AG10803 (cell line): ENCODE results near the gene NDUFC1.

Experiments
- DNase-seq: peaks from one replicate; pipeline ENCODE4 v3.0.0; 2010; ENCODE audit warnings: low read depth
- H3K4me3 ChIP-seq: 2 replicates; pipeline ENCODE4 v1.5.1; 2011; ENCODE audit warnings: mild to moderate bottlenecking, low read length, control low read depth
- CTCF ChIP-seq: conservative IDR thresholded peaks from 2 replicates; pipeline ENCODE4 v1.5.1; 2011; ENCODE audit warnings: mild to moderate bottlenecking, low read length, control low read depth, inconsistent platforms

Gene NDUFC1

GRCh38 chr4:139245590-139245989 lies 56.7 kb downstream of the NDUFC1 start:
- no peak for TF ChIP-seq CTCF
- peak; percentile 70 for DNase-seq
- H3K4me3 ChIP-seq: no peak overlapping the region

DNA sequence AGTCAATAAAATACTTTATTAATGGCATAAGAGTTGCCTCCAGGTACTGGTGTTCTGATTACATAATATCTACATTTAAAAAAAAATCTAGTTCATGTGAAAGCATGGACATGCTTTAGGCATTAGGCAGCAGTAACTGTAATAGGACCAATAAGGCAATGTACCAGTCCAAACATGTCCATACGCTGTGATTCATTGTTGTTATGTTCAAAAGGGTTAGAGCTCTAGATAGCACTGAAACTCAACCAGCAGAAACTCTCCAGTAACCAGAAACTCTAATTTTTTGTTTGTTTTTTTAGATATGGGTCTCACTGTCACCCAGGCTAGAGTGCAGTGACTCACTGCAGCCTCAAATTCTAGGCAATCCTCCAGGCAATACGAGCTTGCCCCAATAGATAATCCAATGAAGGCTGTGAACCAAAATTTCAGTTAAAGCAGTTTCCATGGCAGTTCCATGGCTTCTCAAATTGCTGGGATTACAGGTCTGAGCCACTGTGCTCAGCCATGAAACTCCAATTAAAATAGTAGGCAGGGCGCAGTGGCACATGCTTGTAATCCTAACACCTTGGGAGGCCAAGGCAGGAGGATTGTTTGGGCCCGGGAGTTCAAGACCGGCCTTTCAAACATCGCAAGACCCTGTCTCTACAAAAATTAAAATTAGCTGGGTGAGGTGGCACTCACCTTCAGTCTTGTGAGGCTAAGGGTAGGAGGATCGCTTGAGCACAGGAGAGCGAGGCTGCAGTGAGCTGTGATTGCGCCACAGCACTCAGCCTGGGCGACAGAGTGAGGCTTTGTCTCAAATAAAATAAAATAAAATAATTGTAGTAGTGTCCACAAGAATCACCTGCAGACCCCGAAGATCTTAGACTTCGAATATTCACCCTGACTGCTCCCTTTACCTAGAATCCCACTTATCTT lies 58.6 kb downstream of the NDUFC1 start:
- no peak overlapping the region for H3K4me3 ChIP-seq
- peak; percentile 99 for DNase-seq
- TF ChIP-seq CTCF: no peak

- peak; percentile 70 for DNase-seq
- no peak overlapping the region for H3K4me3 ChIP-seq
- no peak for TF ChIP-seq CTCF
Observed at GRCh38 chr4:139242511-139243051, 59.7 kb downstream of the NDUFC1 start.

DNA sequence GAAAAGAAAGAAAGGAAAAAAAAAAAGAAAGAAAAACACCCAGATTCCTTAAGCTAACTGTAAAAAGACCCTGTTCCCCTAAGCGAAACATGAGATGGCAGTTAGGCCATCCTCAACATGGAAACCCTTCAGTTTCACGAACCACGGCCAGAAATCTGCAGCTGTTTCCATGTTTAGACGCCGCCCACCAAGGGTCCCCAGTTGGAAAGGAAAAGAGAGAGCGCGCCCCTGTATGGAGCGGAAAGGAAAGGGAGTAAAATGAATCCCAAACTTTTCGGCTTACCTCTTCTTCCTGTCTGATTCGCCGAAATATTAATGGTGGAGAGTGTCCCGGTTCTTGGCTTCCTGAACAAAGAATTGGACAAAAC lies 60.5 kb downstream of the NDUFC1 start:
- TF ChIP-seq CTCF: no peak
- no peak for DNase-seq
- no peak overlapping the region for H3K4me3 ChIP-seq

DNA sequence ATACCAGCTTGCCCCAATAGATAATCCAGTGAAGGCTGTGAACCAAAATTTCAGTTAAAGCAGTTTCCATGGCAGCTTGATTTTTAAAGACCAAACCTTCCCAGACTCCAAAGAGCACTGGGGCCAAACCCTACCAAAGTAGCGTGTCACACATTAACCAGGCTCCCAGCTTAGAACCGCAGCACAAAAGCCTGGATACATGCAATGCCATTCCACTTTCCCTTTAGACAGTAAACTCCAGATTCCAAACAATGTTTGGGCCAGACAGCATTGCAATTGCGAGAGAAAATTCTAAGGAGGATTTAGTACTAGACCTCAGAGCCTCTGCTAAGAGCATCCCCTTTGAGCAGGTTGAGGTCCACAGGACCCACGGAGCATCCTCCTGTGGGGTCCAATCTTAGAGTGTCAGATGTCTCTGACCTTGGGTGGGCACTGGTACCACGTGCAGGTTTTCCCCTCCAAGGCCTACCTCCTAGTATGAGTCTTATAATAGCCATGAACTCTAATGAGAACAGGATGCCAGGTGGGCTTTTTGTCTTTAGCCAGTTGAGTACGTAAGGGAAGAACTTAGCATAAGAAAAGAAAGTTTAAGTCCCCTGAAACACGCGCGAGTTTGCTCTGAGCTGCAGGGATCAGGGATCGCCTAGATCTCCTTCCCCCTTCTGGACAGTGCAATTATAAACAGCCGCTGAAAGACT lies 61.0 kb downstream of the NDUFC1 start:
- no peak overlapping the region for H3K4me3 ChIP-seq
- TF ChIP-seq CTCF: no peak
- DNase-seq: peak; percentile 16
